ENCODE measurements around the gene MMP17. TPM values are rescaled to one million over a fixed set of nuclear protein-coding genes. Genes with fewer than 3 reads are reported as not detected.

MMP17 gene
- total and polyA plus RNA-seq, 10 of the 15 experiments (the other 5 are each of a cell fraction or from before 2014, with no cell fraction given): 0.11 to 0.28 (median 0.23) TPM; not detected in 7

GRCh38 chr12:131825146-131825892 lies 2.9 kb upstream of the MMP17 start:
- TF ChIP-seq FOXK2 (IDR thresholded peaks at IDR 0.05): no peak
- TF ChIP-seq CBX3 (IDR thresholded peaks at IDR 0.05; ENCODE audit: borderline replicate concordance, low read depth): no peak
- TF ChIP-seq PML (IDR thresholded peaks at IDR 0.05; ENCODE audit: low read length): no peak
- TF ChIP-seq GATAD2B (conservative IDR thresholded peaks at IDR 0.05; ENCODE audit: low read depth): no peak
- no peak for TF ChIP-seq RAD21 (IDR thresholded peaks at IDR 0.05; ENCODE audit: insufficient read depth, low read depth, low read length)
- TF ChIP-seq CBX5 (IDR thresholded peaks at IDR 0.05; ENCODE audit: low read depth): no peak
- TF ChIP-seq HCFC1 (IDR thresholded peaks at IDR 0.05; ENCODE audit: low read length): no peak
- no peak for TF ChIP-seq BCL11A (IDR thresholded peaks at IDR 0.05; ENCODE audit: low read depth, low read length)
- TF ChIP-seq CEBPZ (IDR thresholded peaks at IDR 0.05; ENCODE audit: low read depth, low read length): no peak
- Histone ChIP-seq H3K4me3 (no peak overlapping the region), H4K20me1 (ENCODE audit: control insufficient read depth, insufficient read depth) (no peaks in the 10 kb centered on the region), H3K4me2 (ENCODE audit: control insufficient read depth, insufficient read depth) (no peak overlapping the region), H3K36me3 (ENCODE audit: control insufficient read depth in 2 of 2, insufficient read depth in 2 of 2, low read length in 1 of 2) (no peaks in the 10 kb centered on the region), H2AFZ (ENCODE audit: control insufficient read depth, low read depth, low read length) (no peak overlapping the region), H3K9ac (ENCODE audit: control insufficient read depth, insufficient read depth, low read length) (no peak overlapping the region), H3K9me3 (replicated peaks; ENCODE audit: control insufficient read depth, insufficient read depth, low read length) (no peaks in the 10 kb centered on the region), H3K4me1 (ENCODE audit: control insufficient read depth, insufficient read depth, low read length) (no peaks in the 10 kb centered on the region), H3K79me2 (ENCODE audit: control insufficient read depth, insufficient read depth, low read length) (no peaks in the 10 kb centered on the region), H3K27ac (ENCODE audit: control insufficient read depth, insufficient read depth) (no peak overlapping the region), H3K27me3 (replicated peaks in 1 of 2; ENCODE audit: control insufficient read depth in 2 of 2, insufficient read depth in 2 of 2, low read length in 1 of 2) (peaks cover 4 to 9% of the 10 kb centered on the region in 2 experiments)
- no peak for DNase-seq (ENCODE audit: low read depth, low spot score)
- no peak for FAIRE-seq
- no TSS peak for BruUV-seq (replicated peaks)
- CTCF ChIA-PET: interaction anchor here (0.7 to 1.1 kb wide), 2 partner anchors 235 to 442 kb away, joined by 3 to 5 read pairs; no protein-coding TSS in a partner anchor
- ATAC-seq: no peak
- RAD21 ChIA-PET (ENCODE audit: unreplicated experiment): no interaction called here
- WGBS (ENCODE audit: insufficient coverage, insufficient replicate concordance, low lambda C conversion rate, missing lambda C conversion rate): 57% methylated on average over 16 of the region's 18 CpGs
- intact Hi-C loops (cut with micrococcal nuclease; ENCODE audit: unreplicated experiment): no loop called here
- SMC1A ChIA-PET (ENCODE audit: uncharacterized antibody, unreplicated experiment): no interaction called here
- in situ Hi-C loops (cut with MboI): loop anchor here (10.0 kb wide), 1 partner anchor 721 kb away; no protein-coding TSS in a partner anchor
- POLR2A ChIA-PET: interaction anchor here (0.6 kb wide), 1 partner anchor 248 kb away, joined by 4 read pairs; no protein-coding TSS in a partner anchor

Data from GM12878 (cell line).